IPS-18c (cell line): Measurements from ENCODE around the gene PLCH2.
"Not testable (repeated sequence)": the region's sequence is repeated elsewhere in the genome, so short reads cannot be mapped to it uniquely, and the experiment has no call there.

Experiments used
- H3K4me3 ChIP-seq: 2 replicates; pipeline ENCODE4 v1.7.0; 2013; ENCODE audit warnings: low read depth, mild to moderate bottlenecking, low read length, moderate library complexity; ENCODE audit not compliant: insufficient read depth
- H3K9me3 ChIP-seq: one replicate; pipeline ENCODE4 v1.6.1; 2013; ENCODE audit warnings: mild to moderate bottlenecking, low read length, moderate library complexity; ENCODE audit not compliant: control insufficient read depth, insufficient read depth

Gene PLCH2

DNA sequence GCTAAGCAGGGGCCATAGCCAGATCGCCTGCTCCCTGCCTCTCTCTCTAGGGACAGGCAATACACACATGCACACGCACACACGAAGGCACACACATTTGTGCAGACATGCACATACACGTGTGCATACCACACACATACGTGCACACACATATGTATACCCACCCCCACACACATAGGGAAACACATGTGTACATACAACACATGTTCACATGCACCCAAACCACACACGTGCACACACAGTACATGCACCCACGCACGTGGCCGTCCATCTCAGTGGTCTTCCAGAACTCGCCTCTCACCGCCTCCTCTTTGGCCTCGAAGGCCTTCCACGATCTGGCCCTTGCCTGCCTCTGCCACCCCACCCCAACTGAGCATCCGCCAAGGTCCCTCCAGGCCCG lies 38.5 kb upstream of the PLCH2 start:
- no peak overlapping the region for H3K4me3 ChIP-seq

DNA sequence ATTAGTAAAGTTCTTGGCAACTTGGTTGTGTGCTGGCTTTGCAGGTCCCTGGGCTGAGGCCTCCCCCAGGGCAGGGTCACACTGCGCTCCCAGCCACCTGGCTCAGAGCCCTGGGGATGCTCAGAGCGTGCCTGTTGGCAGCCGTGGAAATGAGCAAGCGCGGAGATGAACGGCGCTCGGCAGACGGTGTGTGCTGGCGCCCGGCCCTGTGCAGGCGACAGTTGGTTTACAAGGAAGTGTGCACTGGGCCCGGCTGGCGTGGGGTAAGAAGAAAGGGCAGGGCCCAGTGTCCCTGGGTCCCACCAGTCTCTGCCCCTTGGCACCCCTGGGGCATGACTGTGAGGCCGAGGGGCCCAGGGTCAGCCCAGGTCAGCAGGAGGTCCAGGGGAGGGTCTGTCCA lies 38.1 kb upstream of the PLCH2 start:
- H3K4me3 ChIP-seq, result no peak overlapping the region
- H3K9me3 ChIP-seq, result no peaks in the 10 kb centered on the region

More for the DNA sequence above, 38.5 kb upstream of the PLCH2 start:
- no peaks in the 10 kb centered on the region for H3K9me3 ChIP-seq

DNA sequence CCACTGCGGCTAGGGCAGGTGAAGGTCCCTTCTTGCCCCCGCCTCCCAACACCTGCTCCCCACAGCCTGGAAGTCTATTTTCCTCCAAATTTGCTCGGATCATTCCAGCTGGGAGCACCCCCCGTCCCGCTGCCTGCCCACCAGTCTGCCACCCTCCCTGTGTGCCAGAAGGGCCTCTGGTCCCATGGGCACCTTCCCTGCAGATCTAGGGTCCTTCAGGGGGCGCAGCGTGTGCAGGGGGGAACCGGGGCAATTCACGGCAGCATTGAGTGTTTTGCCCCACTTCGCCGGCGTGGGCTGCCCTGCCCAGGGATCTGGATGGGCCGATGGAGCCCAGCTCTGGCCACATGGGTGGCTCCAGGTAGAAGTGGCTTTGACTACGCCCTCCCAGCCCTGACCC lies 37.4 kb upstream of the PLCH2 start:
- H3K4me3 ChIP-seq, result no peak overlapping the region
- H3K9me3 ChIP-seq, result no peaks in the 10 kb centered on the region

DNA sequence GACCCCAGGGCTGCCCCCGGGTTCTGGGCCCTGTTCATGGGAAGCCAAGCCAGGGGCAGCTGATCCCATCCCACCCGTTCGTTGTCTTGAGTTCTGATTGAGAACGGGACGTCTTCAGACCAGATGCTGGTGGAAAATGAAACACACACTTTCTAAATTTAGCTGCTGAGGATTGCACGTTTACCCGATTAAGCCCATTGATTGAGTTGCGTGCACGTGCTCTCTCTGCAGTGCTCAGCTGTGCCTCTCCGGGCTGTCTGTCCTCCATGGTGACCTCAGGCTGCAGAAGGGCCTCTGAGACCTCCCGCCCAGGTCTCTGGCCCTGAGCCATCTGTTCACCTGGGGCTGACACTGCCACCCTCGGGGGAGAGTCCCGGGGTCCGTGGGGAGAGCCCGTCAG lies 36.7 kb upstream of the PLCH2 start:
- H3K9me3 ChIP-seq, result no peaks in the 10 kb centered on the region
- H3K4me3 ChIP-seq, result no peak overlapping the region

DNA sequence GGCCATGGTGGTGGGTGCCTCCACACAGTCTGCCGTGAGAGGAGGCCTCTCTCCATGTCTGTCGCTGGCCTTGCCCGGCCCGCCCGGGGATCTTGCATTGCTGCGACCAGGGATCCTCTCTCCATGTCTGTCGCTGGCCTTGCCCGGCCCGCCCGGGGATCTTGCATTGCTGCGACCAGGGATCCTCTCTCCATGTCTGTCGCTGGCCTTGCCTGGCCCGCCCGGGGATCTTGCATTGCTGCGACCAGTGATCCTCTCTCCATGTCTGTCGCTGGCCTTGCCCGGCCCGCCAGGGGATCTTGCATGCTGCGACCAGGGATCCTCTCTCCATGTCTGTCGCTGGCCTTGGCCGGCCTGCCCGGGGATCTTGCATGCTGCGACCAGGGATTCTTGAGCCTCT lies 35.7 kb upstream of the PLCH2 start:
- not testable (repeated sequence) for H3K9me3 ChIP-seq, H3K4me3 ChIP-seq

DNA sequence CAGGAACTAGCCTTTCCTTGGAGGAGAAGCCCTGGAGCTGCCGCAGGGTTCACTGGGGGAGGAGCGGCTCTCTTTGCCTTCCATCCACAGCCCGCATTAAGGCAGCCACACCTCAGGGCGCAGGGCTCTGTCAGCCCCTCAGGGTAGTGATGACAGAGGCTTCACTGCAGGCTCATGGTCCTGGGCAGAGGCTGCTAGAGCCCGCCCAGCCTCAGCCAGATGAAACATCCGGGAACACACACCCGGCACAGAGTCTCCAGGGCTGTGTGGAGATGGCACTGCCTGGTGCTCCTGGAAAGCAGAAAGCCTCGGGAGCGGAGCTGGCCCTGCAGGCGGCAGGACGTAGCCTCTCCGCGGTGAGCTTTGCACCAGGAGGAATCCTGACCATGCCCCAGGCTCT lies 34.3 kb upstream of the PLCH2 start:
- Histone ChIP-seq H3K9me3 (no peaks in the 10 kb centered on the region), H3K4me3 (no peak overlapping the region)

DNA sequence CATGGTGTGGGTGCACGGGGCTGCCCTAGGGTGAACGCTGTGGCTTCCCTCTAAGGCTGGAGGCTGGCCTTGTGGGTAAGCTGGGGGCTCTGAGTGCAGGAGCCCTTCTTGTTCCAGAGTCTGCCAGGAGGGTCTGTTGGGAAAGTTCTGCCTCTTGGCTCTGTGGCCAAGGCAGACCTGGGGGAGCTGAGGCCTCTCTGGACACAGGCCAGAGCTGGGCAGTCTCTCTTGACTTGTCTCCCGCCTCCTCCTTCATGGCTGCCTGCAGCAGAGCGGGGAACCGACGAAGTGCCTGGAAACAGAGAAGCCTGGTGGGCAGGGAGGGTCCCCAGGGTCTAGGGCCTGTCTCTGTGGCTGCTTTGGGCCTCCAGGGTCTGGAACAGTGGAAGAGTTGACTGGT lies 33.4 kb upstream of the PLCH2 start:
- Histone ChIP-seq H3K4me3 (no peak overlapping the region), H3K9me3 (no peaks in the 10 kb centered on the region)

DNA sequence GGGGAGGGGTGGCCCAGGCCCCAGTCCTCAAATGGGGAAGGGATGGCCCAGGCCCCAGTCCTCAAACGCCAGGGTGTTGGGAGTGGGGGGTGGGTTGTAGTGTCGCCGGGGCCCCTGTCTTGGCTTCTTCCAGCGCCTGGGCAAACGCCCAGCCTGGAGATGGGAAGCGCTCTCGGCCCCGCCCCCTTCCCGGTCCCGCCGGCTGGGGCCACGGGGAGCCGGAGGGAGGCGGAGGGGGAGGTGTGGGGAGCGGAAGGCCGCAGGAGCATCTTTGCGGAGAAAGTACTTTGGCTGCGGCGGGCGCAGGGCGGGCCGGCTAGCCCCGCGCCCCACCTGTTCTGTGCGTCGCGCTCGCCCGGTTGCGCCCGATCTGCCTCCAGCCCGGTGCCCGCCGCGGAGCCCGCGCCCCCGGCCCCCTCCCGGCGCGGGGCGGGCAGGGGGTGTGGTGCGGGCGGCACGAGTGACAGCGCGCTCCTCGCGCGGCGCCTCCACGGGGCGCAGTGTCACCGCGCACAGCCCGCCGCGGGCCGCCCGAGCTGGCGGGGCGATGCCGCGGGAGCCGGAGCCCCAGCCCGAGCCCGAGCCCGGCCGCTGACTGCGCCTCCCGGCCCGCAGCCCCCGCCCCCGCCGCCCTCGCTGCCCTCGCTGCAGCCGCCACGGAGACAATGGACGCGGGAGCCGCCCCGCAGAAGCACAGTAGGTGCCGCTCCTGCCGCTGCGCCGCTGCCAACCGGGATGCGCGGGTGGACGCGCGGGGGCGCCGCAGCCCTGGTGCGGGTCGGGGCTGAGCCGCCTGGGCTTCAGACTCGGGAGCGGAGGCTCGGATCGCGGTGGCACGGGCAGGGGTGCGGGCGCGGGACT lies 32.6 kb upstream of the PLCH2 start:
- Histone ChIP-seq H3K4me3 (no peak overlapping the region; the same call in 1 of the 2 replicates), H3K9me3 (no peaks in the 10 kb centered on the region)

DNA sequence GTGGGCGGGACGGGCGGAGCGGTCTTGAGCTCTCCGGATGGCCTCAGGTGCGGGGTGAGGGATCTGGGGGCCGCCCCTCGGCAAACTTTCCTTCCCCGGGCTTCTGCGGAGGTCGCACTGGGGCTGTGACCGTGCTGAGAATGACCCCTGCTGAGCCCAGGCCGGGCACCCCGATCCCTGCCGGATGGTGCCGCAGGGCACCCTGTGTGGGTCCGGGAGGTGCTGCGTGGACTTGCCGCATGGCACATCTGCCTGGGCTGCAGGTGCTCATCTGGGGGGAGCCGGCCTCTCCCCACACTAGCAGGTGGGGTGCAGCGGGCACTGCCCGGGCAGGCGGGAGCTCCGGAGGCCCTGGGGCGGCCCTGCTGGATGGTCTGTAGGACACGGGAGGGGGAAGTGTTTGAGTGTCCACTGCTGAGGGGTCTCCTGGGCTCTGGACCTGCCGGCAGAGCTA lies 31.9 kb upstream of the PLCH2 start:
- Histone ChIP-seq H3K9me3 (no peaks in the 10 kb centered on the region), H3K4me3 (no peak overlapping the region; the same call in 1 of the 2 replicates)

DNA sequence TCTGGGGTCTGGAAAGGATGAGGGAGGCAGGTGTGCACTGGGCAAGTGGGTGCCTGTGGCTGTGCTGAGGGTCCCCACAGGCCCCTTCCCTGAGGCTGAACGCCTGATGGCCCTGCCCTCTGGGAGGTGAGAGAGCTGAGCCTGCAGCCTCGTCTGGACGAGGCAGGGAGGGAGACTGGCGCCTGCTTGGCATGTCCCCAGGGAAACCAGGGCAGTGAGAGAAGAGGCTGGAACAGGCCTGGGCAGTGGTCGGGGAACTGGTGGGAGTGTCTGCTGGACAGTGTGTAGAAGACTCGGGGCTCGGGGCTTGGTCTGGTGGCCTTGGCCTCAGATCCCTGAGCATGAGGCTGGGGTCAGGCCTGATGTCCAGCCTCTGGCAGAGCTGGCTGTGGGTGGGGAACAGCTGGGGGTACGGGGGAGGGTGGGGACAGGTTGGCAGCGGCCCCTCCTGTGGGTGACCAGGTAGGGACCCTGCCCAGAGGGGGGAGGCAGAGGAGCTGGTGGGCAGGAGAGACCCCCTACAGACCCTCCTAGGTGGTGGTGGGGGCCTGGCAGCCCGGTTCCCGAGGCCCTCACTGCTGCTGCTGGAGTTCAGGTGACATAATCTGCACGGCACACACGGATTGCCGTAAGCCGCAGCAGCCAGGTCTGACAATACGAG lies 30.8 kb upstream of the PLCH2 start:
- Histone ChIP-seq H3K9me3 (no peaks in the 10 kb centered on the region), H3K4me3 (no peak overlapping the region)

DNA sequence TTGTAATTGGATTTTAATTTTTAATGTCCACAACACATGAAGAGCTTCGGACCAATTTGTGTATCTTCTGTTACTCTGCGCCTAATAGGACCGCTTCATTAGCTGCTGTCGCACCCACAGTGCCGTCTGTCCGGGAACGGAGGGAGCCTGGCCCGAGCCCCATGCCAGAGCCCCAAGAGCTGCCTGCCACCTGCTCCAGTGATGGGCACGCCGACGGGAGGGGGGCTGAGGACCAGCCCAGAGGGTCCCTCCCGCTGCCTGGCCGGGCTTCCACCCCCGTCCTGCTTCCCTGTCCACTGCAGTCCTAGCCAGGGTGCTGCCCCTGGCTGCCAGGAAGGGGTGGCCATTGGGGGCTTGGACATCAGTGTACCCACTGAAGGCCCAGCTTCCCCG lies 30.3 kb upstream of the PLCH2 start:
- no peak overlapping the region for H3K4me3 ChIP-seq
- H3K9me3 ChIP-seq, result no peaks in the 10 kb centered on the region

DNA sequence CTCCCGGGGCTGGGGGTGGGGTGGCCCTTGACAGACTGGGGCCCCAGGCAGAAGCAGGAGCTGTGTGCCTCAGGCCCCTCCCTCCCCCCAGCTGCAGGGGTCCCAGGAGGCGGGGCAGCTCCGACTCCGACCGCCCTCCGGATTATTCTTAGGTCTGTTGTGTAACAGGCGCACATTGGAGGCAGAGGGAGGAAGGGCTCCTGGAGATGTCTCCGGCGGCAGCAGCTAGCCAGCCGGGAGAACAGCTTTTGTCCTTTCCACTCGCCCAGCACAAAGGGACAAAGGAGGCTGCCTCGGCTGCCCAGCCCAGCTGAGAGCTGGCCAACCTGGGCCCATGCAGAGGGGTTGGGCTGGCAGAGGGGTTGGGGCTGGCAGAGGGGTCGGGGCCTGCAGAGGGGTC lies 29.7 kb upstream of the PLCH2 start:
- Histone ChIP-seq H3K9me3 (no peaks in the 10 kb centered on the region), H3K4me3 (no peak overlapping the region)

DNA sequence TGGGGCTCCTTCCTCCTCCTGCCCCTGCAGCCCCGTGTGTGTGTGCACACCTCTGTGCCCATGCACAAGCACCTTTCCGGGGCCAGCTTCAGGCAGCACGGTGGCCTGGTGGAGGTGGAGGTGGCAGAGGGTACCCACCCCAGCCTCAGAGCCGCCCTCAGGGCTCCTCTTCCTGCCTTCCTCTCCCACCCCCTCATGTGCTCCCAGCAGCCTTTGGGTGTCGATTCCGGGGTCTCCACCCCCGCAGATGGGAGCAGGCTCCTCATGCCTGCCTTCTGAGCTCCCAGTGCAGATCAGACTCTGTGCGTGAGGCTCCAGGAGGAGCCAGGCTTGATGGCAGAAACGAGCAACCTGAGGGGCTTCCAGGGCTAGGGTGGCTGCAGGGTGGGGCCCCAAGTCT lies 29.2 kb upstream of the PLCH2 start:
- no peak overlapping the region for H3K4me3 ChIP-seq
- H3K9me3 ChIP-seq, result no peaks in the 10 kb centered on the region

DNA sequence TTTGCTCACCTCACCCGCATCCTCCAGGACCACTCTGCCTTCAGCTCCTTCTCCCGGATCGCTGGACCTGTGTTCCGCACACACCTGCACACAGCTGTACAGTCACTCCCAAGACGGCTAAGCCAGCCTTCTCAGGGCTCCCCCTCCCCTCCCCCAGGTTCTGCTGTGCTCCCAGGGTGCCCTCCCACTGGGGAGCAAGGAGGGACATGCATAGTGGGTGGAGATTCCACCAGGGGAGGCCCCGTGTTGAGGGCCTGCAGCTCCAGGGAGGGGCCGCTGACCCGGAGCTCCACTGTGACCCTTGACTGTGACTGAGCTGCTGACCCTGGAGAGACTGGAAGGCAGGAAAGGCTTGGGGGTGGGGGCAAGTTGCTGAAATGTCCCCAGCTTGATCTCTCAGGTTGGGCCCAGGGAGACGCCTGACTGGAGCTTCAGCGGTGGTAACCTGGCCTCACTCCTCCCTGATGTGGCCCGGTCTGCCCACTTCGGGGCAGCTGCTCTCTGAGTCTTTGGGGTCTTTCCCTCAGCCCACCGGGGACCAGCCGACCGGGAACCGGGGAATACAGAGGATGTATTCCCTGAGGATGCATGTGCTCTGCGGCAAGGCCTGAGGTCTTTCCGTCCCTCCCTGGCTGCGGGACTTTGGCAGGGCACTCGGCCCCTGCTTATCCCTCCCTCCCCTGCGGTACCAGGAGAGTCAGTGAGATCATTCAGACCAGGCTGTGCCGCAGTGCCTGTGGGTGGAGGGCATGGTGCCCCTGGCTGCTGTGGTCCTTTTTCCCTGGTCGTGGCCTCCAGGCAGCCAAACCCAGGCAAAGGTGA lies 28.6 kb upstream of the PLCH2 start:
- Histone ChIP-seq H3K9me3 (no peaks in the 10 kb centered on the region), H3K4me3 (no peak overlapping the region)

DNA sequence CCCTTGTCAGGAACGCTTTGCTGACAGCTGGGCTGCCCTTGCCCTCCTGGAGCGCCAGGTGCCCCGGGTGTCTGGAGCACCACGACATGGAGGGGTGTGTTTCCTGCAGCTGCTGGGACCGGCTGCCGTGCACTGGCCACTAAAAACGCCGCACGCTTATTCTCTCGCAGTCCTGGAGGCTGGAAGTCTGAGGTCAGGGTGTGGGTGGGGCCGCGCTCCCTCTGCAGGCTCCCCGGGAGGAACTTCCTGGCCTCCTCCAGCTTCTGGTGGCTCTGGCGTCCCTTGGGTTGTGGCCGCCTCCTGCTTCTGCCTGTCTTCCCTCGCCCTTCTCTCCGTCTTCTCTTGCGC lies 28.0 kb upstream of the PLCH2 start:
- Histone ChIP-seq H3K9me3 (no peaks in the 10 kb centered on the region), H3K4me3 (no peak overlapping the region)

DNA sequence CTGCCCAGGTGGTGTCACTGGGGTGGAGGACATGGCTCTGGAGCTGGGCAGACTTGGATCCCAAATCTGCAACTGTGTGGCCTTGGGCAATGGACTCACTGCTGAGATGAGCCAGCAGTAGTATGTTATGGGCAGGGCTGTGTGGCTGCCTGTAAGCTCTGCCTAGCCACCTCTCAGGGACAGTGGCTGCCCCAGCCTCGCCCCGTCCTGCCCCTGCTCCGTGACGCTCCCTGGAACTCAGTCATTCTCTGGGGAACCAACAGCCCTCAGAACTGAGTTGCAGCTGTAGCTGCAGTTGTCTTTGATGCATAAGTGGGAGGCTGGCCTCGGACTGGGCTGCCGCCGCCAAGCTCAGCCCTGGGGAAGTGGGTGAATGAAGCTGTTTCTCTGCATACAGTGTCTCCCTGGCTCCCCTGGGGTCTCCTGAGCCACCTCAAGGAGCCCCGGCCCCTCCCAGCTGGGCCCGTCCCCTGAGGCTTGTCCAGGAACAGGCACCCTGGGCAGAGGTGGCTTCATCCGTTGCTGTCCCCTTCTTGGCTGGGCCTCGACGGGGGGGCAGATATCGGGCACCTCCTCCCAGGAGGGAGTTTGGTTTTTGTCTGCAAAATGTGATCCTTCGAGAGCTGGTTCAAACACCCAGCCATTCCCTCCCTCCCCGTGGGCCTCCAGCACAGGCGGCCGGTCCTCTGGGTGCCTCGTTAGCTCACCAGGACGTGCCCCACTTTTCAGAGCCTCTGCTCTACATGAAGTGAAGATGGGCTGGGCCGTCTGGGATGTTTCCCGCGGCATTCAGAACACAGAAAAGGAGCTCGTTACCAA lies 26.2 kb upstream of the PLCH2 start:
- H3K9me3 ChIP-seq, result no peaks in the 10 kb centered on the region
- no peak overlapping the region for H3K4me3 ChIP-seq

DNA sequence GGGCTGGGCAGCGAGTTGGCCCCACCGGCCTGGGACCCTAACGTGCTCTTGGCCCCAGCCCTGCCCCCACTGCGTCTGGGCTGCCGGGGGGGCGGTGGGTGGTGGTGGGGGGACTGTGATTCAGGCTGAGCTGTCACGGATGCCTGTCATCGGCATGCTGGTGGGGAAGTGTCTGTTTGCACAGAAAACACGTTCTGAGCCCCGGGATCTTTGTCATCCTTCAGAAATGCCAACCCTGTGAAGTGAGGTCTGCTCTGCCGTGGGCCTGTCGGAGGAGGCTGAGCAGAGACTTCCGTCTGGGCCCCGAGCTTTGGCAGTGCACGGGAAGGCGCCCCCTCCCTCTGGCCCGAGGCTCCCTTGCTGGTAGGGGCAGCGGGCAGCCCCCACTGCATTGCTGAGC lies 24.3 kb upstream of the PLCH2 start:
- H3K4me3 ChIP-seq, result no peak overlapping the region
- no peaks in the 10 kb centered on the region for H3K9me3 ChIP-seq
